DND-41 (cell line): ENCODE results near the gene EN1.

Source experiments
- ATAC-seq: fragments of 200-7000 bp; cut with Tn5 transposase; 3 replicates; pipeline ENCODE4 v1.9.1; 2021; ENCODE audit warnings: low read depth; ENCODE audit not compliant: insufficient read depth
- DNase-seq: peaks from one replicate; pipeline ENCODE4 v3.0.0-alpha.2; 2020
- H2AFZ ChIP-seq: 2 replicates; pipeline ENCODE4 v1.6.0; 2012; ENCODE audit warnings: low read depth, low read length
- H3K27ac ChIP-seq: 2 replicates; pipeline ENCODE4 v1.5.1; 2012; ENCODE audit warnings: low read length, inconsistent platforms
- H3K27me3 ChIP-seq: fragments of 200-600 bp; sonication (generic); 2 replicates; pipeline ENCODE4 v1.6.0; 2012; ENCODE audit warnings: low read length, mild to moderate bottlenecking, inconsistent platforms; ENCODE audit not compliant: insufficient read depth, poor library complexity
- H3K36me3 ChIP-seq: 2 replicates; pipeline ENCODE4 v1.5.1; 2012; ENCODE audit warnings: low read length, inconsistent platforms; ENCODE audit not compliant: insufficient read depth
- H3K4me1 ChIP-seq: 2 replicates; pipeline ENCODE4 v1.5.1; 2012; ENCODE audit warnings: mild to moderate bottlenecking, low read length; ENCODE audit not compliant: insufficient read depth
- H3K4me2 ChIP-seq: 2 replicates; pipeline ENCODE4 v1.6.0; 2012; ENCODE audit warnings: mild to moderate bottlenecking, moderate library complexity, low read length, inconsistent platforms; ENCODE audit not compliant: insufficient read depth
- H3K4me3 ChIP-seq, 2 experiments: fragments of 200-600 bp in 1 of 2; shearing (Covaris generic) in 1 of 2; 2 replicates each; pipeline ENCODE4 v1.5.1; 2012 to 2016; ENCODE audit warnings: inconsistent platforms in 2 of 2, low read length in 2 of 2, mild to moderate bottlenecking in 2 of 2, low read depth in 1 of 2, moderate library complexity in 1 of 2
- H3K79me2 ChIP-seq: 2 replicates; pipeline ENCODE4 v1.6.0; 2012; ENCODE audit warnings: low read length, inconsistent platforms; ENCODE audit not compliant: insufficient read depth
- H3K9ac ChIP-seq: 2 replicates; pipeline ENCODE4 v1.6.0; 2012; ENCODE audit warnings: low read depth, mild to moderate bottlenecking, inconsistent platforms, low read length, moderate library complexity
- H3K9me3 ChIP-seq: 2 replicates; pipeline ENCODE4 v1.5.1; 2012; ENCODE audit warnings: low read length, moderate library complexity, mild to moderate bottlenecking, inconsistent platforms; ENCODE audit not compliant: insufficient read depth, severe bottlenecking
- H4K20me1 ChIP-seq: 2 replicates; pipeline ENCODE4 v1.6.0; 2012; ENCODE audit warnings: low read length; ENCODE audit not compliant: insufficient read depth
- CTCF ChIP-seq: IDR thresholded peaks from 2 replicates; pipeline ENCODE4 v1.5.1; 2012; ENCODE audit warnings: borderline replicate concordance, low read length, moderate library complexity, mild to moderate bottlenecking; ENCODE audit not compliant: poor library complexity, severe bottlenecking; ENCODE audit errors: extremely low read depth
- EZH2 ChIP-seq: IDR thresholded peaks from 3 replicates; pipeline ENCODE4 v1.6.1; 2012; ENCODE audit warnings: borderline replicate concordance, low read depth, mild to moderate bottlenecking, moderate library complexity, low read length, inconsistent platforms; ENCODE audit not compliant: severe bottlenecking

EN1 gene

GRCh38 chr2:118874324-118874723 lies 26.9 kb upstream of the EN1 start:
- ATAC-seq (no peak), DNase-seq (no peak)
- Histone ChIP-seq H3K79me2 (no peaks in the 10 kb centered on the region), H3K27ac (no peak overlapping the region), H3K9ac (no peak overlapping the region), H4K20me1 (no peaks in the 10 kb centered on the region), H3K27me3 (peaks cover 5% of the 10 kb centered on the region), H3K9me3 (no peaks in the 10 kb centered on the region), H3K4me3 (no peak overlapping the region), H2AFZ (no peak overlapping the region), H3K4me2 (no peak overlapping the region), H3K4me1 (no peaks in the 10 kb centered on the region), H3K36me3 (no peaks in the 10 kb centered on the region)
- no peak for TF ChIP-seq CTCF
- no peak for TF ChIP-seq EZH2

GRCh38 chr2:118865106-118865505 lies 17.7 kb upstream of the EN1 start:
- Histone ChIP-seq H3K9me3 (no peaks in the 10 kb centered on the region), H3K27ac (no peak overlapping the region), H3K27me3 (peaks cover 4% of the 10 kb centered on the region), H3K9ac (no peak overlapping the region), H3K4me2 (no peak overlapping the region), H3K79me2 (no peaks in the 10 kb centered on the region), H2AFZ (no peak overlapping the region), H3K4me1 (no peaks in the 10 kb centered on the region), H4K20me1 (no peaks in the 10 kb centered on the region; the same call in 1 of the 2 replicates), H3K36me3 (no peaks in the 10 kb centered on the region), H3K4me3 (no peak overlapping the region)
- ATAC-seq = peak; percentile 84
- DNase-seq = peak; percentile 37
- TF ChIP-seq EZH2 = no peak
- TF ChIP-seq CTCF = peak; percentile 73

GRCh38 chr2:118864207-118864606 lies 16.8 kb upstream of the EN1 start:
- TF ChIP-seq EZH2 (no peak), CTCF (no peak)
- H2AFZ ChIP-seq = no peak overlapping the region
- peaks cover 4% of the 10 kb centered on the region for H3K27me3 ChIP-seq
- H3K9me3 ChIP-seq = no peaks in the 10 kb centered on the region
- DNase-seq = no peak
- H4K20me1 ChIP-seq = no peaks in the 10 kb centered on the region; the same call in 1 of the 2 replicates
- H3K4me3 ChIP-seq = no peak overlapping the region
- no peak overlapping the region for H3K27ac ChIP-seq
- no peaks in the 10 kb centered on the region for H3K36me3 ChIP-seq
- H3K4me2 ChIP-seq = no peak overlapping the region
- H3K9ac ChIP-seq = no peak overlapping the region
- no peak for ATAC-seq
- H3K4me1 ChIP-seq = no peaks in the 10 kb centered on the region
- H3K79me2 ChIP-seq = no peaks in the 10 kb centered on the region

GRCh38 chr2:118861731-118862130 lies 14.3 kb upstream of the EN1 start:
- Histone ChIP-seq H3K27me3 (peaks cover 4% of the 10 kb centered on the region), H3K27ac (no peak overlapping the region), H3K4me2 (no peak overlapping the region), H4K20me1 (no peaks in the 10 kb centered on the region; the same call in 1 of the 2 replicates), H3K9ac (no peak overlapping the region), H3K36me3 (no peaks in the 10 kb centered on the region), H3K4me1 (no peaks in the 10 kb centered on the region), H3K9me3 (no peaks in the 10 kb centered on the region), H2AFZ (no peak overlapping the region), H3K79me2 (no peaks in the 10 kb centered on the region), H3K4me3 (no peak overlapping the region)
- TF ChIP-seq CTCF (no peak), EZH2 (no peak)
- DNase-seq = no peak
- no peak for ATAC-seq
